T47D (cell line): ENCODE results near the gene PLAGL1.

Experiments used
- DNase-seq, 2 experiments: peaks; one replicate each; pipeline versions ENCODE4 v3.0.0 to v3.0.0-alpha.2; 2011 to 2012; ENCODE audit warnings: low read depth in 1 of 2, low spot score in 1 of 2
- JUND ChIP-seq: IDR thresholded peaks from 2 replicates; pipeline ENCODE4 v1.6.1; 2012; ENCODE audit warnings: low read depth
- in situ Hi-C: cut with HindIII; loops from 2 replicates; pipeline ENCODE4 v1.10.0; 2016; ENCODE audit warnings: low sequenced_read_pairs, low pct_unique_long_range_greater_than_20kb

PLAGL1 gene

DNA sequence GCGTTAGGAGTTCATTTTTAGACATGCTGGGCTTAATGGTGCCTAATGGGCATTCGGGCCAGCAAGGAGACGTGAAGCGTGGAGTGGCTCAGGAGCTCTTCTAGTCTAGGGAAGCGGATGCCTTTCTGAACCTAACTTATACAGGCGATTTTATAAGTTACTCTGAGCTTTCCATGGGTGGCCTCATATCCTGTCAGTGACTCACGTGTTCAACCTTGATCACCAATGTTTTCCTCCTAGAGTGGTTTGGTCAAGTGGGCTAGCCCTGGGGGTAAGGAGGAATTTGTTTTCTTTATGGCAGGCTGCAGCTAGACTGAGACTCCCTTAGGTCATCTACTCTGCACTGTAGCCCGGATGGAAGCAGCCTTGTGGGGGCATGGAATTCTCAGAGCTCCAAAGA is 52.1 kb downstream of the PLAGL1 start:
- DNase-seq, result no peak
- TF ChIP-seq JUND, result no peak
- in situ Hi-C loops, result no loop called here

- no peak for TF ChIP-seq JUND
- in situ Hi-C loops, result no loop called here
- no peak for DNase-seq
These were observed 54.1 kb downstream of the PLAGL1 start for GRCh38 chr6:143953922-143954321.

DNA sequence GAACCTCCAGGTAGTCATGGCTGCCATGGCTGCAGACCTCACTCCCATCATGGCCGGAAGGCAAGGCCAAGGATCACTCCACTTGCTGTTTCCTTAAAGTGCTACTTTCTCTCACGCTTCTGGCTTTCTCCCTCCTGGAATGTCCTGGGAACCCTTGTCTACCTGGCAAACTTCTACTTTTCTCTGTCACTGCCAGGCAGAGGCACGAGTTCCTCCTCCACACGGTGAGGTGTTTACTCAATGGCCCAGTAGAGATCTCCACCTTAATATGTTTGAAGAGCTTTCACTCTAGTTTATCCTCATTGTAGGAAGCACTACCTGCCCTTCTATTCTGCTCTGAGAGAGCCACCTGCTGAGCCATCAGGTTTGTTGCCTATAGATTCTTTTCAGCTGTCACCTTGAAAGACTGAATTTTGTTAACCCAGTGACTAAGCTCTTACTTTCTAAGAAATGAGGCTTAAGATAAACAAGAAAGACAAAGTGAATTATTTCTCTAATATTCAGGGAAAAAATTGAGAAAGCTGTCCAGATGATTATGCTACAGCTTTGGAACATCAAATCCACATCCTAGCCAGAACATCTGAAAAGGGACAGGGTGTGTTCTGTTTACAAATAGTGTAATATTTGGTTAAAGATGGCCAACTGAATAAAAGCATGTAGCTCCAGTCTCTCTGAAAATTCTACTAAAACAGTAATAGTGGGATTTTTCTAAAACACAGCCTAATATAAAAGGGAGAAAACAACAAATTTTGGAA is 54.9 kb downstream of the PLAGL1 start:
- no peak for DNase-seq
- in situ Hi-C loops, result no loop called here

DNA sequence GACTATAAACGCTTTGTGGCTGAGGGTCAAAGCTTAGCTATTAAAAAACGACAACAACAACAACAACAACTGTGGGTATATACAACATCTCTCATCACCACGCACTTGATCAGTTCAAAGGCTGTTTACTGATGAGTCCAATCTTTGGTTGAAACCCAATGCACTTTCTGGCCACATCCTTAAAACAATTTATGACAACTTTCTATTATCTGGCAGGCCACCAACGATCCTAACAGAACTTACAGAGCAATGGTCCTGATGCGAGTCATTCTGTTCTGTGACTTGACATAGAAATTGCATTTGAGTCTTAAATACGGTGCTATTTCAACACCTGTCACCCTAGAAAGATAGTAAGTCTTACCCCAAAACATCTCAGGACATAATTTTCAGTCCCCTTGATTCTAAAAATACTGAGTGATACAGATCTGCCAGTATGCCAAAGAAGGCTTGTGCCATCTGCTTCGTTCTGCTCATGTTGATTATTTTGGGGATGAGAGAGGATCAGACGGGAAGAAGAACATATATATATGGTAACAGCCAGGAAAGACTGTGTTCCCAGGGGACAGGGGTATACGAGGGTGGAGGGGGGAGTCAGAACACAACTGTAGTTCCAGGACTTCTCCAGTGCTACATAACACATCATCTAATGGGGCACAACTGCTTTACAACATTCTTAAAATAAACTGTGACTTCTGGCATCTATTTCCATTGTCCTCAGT is 55.8 kb downstream of the PLAGL1 start:
- DNase-seq, result no peak
- TF ChIP-seq JUND, result no peak
- in situ Hi-C loops, result no loop called here

More for the DNA sequence above, 54.9 kb downstream of the PLAGL1 start:
- TF ChIP-seq JUND, result no peak

DNA sequence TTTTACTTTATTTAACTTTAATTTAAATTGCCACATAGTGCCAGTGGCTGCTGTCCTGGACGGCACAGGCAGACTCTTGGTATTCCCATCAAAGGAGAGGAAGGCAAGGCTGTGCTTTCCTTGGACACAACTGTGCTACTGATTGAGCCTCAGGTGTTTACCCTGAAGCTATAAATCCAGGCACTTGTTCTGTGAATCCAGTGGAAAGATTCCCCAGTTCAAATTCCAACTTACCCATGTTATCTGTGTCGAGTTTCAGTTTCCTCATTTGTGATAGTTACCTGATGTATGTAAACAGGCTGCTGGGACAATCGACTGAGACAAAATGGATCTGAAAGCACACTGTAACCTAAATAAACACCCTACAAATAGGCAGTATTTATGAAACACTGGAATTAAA is 57.2 kb downstream of the PLAGL1 start:
- in situ Hi-C loops, result no loop called here
- no peak for TF ChIP-seq JUND
- DNase-seq, result no peak

DNA sequence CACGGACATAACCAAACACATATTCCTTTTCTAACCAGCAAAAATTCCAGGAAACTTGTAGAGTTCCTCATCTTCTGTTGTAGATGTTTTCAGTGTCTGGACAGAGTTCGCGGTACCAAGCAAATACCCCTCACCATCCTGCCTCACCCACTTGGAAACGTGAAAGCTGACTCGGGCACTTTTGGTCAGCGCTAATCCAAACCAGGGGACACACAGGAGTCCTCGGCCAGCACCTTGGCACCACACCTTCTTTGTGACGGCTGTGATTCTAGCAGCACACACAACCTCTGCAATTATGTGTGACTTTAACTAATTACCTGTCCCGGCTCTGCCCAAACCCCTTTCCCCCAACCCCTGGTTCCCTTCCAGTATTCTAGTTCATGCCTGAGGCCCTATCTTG is 58.1 kb downstream of the PLAGL1 start:
- no peak for DNase-seq
- in situ Hi-C loops, result no loop called here
- TF ChIP-seq JUND, result no peak

DNA sequence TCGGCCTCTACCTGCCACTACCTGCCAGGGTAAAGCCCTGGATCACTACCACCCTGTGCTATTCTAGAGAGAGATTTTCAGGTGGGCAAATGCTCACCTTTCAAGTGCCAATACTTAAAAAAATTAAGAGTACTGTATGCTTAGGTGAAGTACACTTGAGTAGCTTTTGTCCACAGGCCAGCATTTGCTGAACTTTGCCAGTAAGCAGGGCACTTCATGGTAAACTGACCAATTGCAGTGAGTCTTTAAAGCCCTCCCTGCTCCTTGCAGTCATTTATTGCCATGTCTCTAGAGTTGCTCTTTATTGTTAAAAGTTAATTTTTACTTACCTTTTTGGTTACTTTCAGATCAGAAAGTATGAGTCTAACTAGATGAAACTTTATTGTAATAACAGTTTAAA is 58.5 kb downstream of the PLAGL1 start:
- DNase-seq, result no peak
- no peak for TF ChIP-seq JUND

GRCh38 chr6:143948208-143948607 is 59.9 kb downstream of the PLAGL1 start:
- no peak for DNase-seq
- no peak for TF ChIP-seq JUND
- in situ Hi-C loops, result no loop called here

More for the DNA sequence above, 58.5 kb downstream of the PLAGL1 start:
- in situ Hi-C loops, result no loop called here

DNA sequence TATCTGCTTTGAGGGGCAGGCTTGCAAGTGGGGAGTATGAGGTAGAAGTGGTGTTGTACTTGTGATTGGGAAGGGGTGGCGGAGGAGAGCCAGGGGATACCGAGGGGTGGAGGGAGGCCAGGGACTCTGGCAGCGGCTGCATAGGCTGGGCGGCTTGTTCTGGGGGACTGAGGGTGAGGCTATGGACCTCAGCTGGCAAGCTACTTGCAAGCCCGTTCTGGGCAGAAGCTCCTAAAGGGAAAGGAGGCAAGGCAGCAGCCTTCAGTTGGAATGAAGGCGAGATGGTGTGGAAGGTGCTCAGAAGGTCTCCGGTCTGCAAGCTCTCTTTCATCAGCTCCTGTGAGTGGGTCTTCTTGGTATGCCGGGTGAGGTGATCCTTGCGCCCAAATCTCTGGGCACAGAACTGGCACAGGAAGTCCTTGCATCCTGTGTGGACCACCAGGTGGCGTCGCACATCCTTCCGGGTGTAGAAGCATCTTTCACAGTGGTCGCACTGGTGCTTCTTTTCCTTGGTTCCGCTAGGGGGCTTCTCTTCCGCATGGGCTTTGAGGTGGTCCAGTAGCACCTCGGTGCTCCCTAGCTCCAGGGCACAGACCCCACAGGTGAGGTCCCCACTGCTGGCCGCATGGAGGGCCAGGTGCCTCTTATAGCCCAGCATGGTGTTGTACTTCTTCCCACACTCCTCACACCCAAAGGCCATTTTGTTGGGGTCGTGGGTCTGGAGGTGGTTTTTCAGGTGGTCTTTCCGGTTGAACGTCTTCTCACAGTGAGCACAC is 66.0 kb downstream of the PLAGL1 start:
- peak; percentile 10 to 75 for DNase-seq
- in situ Hi-C loops, result no loop called here
- TF ChIP-seq JUND, result no peak

- peak in 1 of 2 experiments; percentile 65 for DNase-seq
- no peak for TF ChIP-seq JUND
- in situ Hi-C loops, result no loop called here
These were observed 68.0 kb downstream of the PLAGL1 start for GRCh38 chr6:143940011-143940597.

- in situ Hi-C loops, result no loop called here
- DNase-seq, result no peak
- TF ChIP-seq JUND, result no peak
These were observed 68.7 kb downstream of the PLAGL1 start for GRCh38 chr6:143939364-143939763.

- DNase-seq, result no peak
- in situ Hi-C loops, result no loop called here
- TF ChIP-seq JUND, result no peak
These were observed 70.4 kb downstream of the PLAGL1 start for GRCh38 chr6:143937668-143937970.
